Lower leg skin (tissue), 4 donors: ENCODE measurements around the gene PTRH2. TPM values are rescaled to one million over a fixed set of nuclear protein-coding genes. Genes with fewer than 3 reads are reported as not detected.
"Not testable (repeated sequence)": the region's sequence is repeated elsewhere in the genome, so short reads cannot be mapped to it uniquely, and the experiment has no call there.

Source experiments
- DNase-seq, 2 donors: peaks; one replicate each; pipeline ENCODE4 v3.0.0-alpha.2; 2019; ENCODE audit warnings: low spot score in 2 of 2
- H3K4me3 ChIP-seq: fragments of 200-600 bp; sonication (generic); 2 replicates; pipeline ENCODE4 v1.5.1; 2017; ENCODE audit warnings: mild to moderate bottlenecking, low read depth; ENCODE audit not compliant: poor library complexity, severe bottlenecking
- POLR2A ChIP-seq, 2 donors: fragments of 450-650 bp; IDR thresholded peaks; one replicate each; pipeline ENCODE4 v1.6.1; 2016 to 2017; ENCODE audit warnings: antibody characterized with exemption in 2 of 2, mild to moderate bottlenecking in 1 of 2, moderate library complexity in 1 of 2
- WGBS, 2 donors: methylation state at CpG; one replicate each; pipeline ENCODE4 v1.1.5; 2018; 5-methylcytosine and 5-hydroxymethylcytosine counted together
- intact Hi-C: fragments of 100-400 bp; cut with DNase I; formaldehyde crosslinking; loops from one replicate; pipeline ENCODE4 v1.15.0; 2023; ENCODE audit warnings: low total_unique reads
- total RNA-seq, 4 donors: library from RNA; depleted of rRNA; stranded (reverse); fragments of >200 nt; gene quantifications; one replicate each; pipeline ENCODE4 v1.1.0, GENCODE V29; 2016
- TF ChIP-seq, protein P1 (sequence below), 3 donors: fragments of 450-650 bp; IDR thresholded peaks; one replicate each; pipeline ENCODE4 v1.5.1; 2016; ENCODE audit warnings: antibody characterized with exemption in 3 of 3, mild to moderate bottlenecking in 3 of 3, moderate library complexity in 2 of 3

PTRH2 gene
- total RNA-seq, 4 donors from 2014 or later, result 15.4 to 29.2 (median 18.7) TPM

DNA sequence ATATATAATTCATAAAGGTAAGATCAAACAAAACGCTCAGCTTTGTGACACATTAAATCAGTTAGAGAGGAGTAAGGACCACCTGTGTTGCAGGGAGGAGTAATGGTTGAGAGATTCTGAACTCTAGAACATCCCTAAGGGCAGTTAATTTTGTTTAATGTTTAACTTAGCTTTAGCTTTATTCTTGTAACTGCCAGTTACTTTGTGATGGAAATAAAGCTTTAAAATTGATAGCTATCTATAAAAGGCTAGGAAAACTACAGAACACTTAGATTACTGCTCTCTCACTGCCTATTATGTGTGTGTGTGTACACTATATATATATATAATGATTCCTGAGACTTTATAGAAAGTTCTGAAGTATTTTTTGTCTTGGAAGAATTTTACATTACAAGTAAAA, 37.8 kb downstream of the PTRH2 start:
- TF ChIP-seq, protein P1, sequence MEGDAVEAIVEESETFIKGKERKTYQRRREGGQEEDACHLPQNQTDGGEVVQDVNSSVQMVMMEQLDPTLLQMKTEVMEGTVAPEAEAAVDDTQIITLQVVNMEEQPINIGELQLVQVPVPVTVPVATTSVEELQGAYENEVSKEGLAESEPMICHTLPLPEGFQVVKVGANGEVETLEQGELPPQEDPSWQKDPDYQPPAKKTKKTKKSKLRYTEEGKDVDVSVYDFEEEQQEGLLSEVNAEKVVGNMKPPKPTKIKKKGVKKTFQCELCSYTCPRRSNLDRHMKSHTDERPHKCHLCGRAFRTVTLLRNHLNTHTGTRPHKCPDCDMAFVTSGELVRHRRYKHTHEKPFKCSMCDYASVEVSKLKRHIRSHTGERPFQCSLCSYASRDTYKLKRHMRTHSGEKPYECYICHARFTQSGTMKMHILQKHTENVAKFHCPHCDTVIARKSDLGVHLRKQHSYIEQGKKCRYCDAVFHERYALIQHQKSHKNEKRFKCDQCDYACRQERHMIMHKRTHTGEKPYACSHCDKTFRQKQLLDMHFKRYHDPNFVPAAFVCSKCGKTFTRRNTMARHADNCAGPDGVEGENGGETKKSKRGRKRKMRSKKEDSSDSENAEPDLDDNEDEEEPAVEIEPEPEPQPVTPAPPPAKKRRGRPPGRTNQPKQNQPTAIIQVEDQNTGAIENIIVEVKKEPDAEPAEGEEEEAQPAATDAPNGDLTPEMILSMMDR (IDR thresholded peaks at IDR 0.05), result no peak
- TF ChIP-seq POLR2A (IDR thresholded peaks at IDR 0.05), result no peak
- DNase-seq, result no peak
- 61 to 69% methylated on average over 1 of the region's 1 CpG for WGBS, 2 donors
- intact Hi-C loops, result no loop called here
- H3K4me3 ChIP-seq, result no peak overlapping the region

- DNase-seq, result no peak
- H3K4me3 ChIP-seq, result no peak overlapping the region
- TF ChIP-seq, protein P1 (IDR thresholded peaks at IDR 0.05), result no peak
- no peak for TF ChIP-seq POLR2A (IDR thresholded peaks at IDR 0.05)
- 47 to 52% methylated on average over 3 of the region's 3 CpGs for WGBS, 2 donors
- intact Hi-C loops, result no loop called here
These were observed 38.4 kb downstream of the PTRH2 start for GRCh38 chr17:59668816-59669215.

- WGBS, 2 donors, result 74 to 82% methylated on average over 5 of the region's 5 CpGs
- no peak for TF ChIP-seq POLR2A (IDR thresholded peaks at IDR 0.05)
- TF ChIP-seq, protein P1 (IDR thresholded peaks at IDR 0.05), result no peak
- no peak overlapping the region for H3K4me3 ChIP-seq
- intact Hi-C loops, result no loop called here
- DNase-seq, result no peak
These were observed 41.0 kb downstream of the PTRH2 start for GRCh38 chr17:59666235-59666634.

DNA sequence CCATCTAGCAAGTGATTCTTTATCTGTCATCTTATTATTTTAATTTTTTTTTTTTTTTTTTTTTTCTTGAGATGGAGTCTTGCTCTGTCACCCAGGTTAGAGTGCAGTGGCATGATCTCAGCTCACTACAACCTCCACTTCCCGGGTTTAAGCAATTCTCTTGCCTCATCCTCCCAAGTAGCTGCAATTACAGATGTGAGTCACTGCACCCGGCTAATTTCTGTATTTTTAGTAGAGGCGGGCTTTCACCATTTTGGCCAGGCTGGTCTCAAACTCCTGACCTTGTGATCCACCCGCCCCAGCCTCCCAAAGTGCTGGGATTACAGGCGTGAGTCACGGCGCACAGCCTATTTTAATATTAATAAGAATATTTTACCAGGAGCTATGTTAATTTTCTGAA, 50.6 kb downstream of the PTRH2 start:
- WGBS, 2 donors, result 89 to 95% methylated on average over 7 of the region's 7 CpGs
- DNase-seq, intact Hi-C loops, H3K4me3 ChIP-seq: not testable (repeated sequence)

GRCh38 chr17:59652119-59652518, 55.1 kb downstream of the PTRH2 start:
- intact Hi-C loops, result no loop called here
- TF ChIP-seq, protein P1 (IDR thresholded peaks at IDR 0.05), result no peak
- no peak for TF ChIP-seq POLR2A (IDR thresholded peaks at IDR 0.05)
- 86 to 89% methylated on average over 2 of the region's 2 CpGs for WGBS, 2 donors
- no peak overlapping the region for H3K4me3 ChIP-seq
- no peak for DNase-seq

GRCh38 chr17:59651346-59651745, 55.9 kb downstream of the PTRH2 start:
- TF ChIP-seq, protein P1 (IDR thresholded peaks at IDR 0.05), result no peak
- TF ChIP-seq POLR2A (IDR thresholded peaks at IDR 0.05), result no peak
- intact Hi-C loops, result no loop called here
- no peak for DNase-seq
- no peak overlapping the region for H3K4me3 ChIP-seq
